Rectal smooth muscle tissue (tissue), 1 donor: ENCODE results near the gene LITAFD.

ENCODE experiments used
- H3K27ac ChIP-seq: one replicate; pipeline ENCODE4 v1.7.0; 2013; ENCODE audit warnings: low read depth, low read length, inconsistent platforms
- H3K27me3 ChIP-seq: one replicate; pipeline ENCODE4 v1.7.0; 2013; ENCODE audit warnings: low read length; ENCODE audit not compliant: control insufficient read depth, insufficient read depth
- H3K36me3 ChIP-seq: one replicate; pipeline ENCODE4 v1.7.0; 2013; ENCODE audit warnings: low read length; ENCODE audit not compliant: control insufficient read depth, insufficient read depth
- H3K4me1 ChIP-seq: one replicate; pipeline ENCODE4 v1.7.0; 2013; ENCODE audit warnings: low read length; ENCODE audit not compliant: control insufficient read depth, insufficient read depth
- H3K4me3 ChIP-seq: one replicate; pipeline ENCODE4 v1.7.0; 2013; ENCODE audit warnings: low read length
- H3K9ac ChIP-seq: one replicate; pipeline ENCODE4 v1.7.0; 2013; ENCODE audit warnings: low read length

The LITAFD gene

GRCh38 chr16:8894736-8895334 is 12.7 kb downstream of the LITAFD start:
- Histone ChIP-seq H3K4me1 (no peaks in the 10 kb centered on the region), H3K27me3 (no peaks in the 10 kb centered on the region), H3K36me3 (peaks cover 58% of the 10 kb centered on the region), H3K9ac (no peak overlapping the region), H3K27ac (no peak overlapping the region), H3K4me3 (no peak overlapping the region)

DNA sequence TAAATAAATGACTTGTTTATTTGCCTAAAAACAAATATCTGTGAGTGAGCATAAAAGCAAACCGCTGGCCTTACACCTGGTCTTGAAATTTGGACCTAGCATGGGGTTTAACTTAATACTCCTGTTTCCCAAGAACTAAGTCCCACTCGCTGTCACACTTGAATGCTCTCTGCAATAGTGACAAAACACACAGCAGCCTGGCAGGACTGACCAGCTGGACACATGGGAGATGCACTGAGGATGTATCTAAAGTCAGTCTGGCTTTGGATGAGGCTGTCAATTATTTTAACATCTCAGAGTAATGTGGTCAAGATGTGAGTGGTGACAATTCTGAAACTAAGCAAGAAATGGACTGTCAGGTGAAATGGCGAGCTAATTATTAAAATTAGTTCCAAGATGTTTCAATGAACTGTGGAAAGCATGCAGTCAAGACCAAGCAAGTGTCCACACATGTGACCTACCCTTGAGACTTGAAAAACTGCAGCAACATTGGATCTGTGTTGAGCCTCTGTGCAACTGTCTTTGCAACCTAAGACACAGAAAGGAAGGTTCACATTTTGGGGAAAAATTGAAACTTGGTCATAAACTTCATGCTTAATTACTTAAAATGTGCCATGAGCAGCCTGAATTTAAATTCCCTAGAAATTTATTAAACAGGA is 16.6 kb downstream of the LITAFD start:
- Histone ChIP-seq H3K27me3 (no peaks in the 10 kb centered on the region), H3K27ac (no peak overlapping the region), H3K9ac (no peak overlapping the region), H3K36me3 (peaks cover 72% of the 10 kb centered on the region), H3K4me1 (no peaks in the 10 kb centered on the region), H3K4me3 (no peak overlapping the region)

GRCh38 chr16:8899709-8900317 is 17.7 kb downstream of the LITAFD start:
- H3K27ac ChIP-seq, result no peak overlapping the region
- no peaks in the 10 kb centered on the region for H3K4me1 ChIP-seq
- H3K4me3 ChIP-seq, result no peak overlapping the region
- H3K27me3 ChIP-seq, result no peaks in the 10 kb centered on the region
- peaks cover 69% of the 10 kb centered on the region for H3K36me3 ChIP-seq
- no peak overlapping the region for H3K9ac ChIP-seq

DNA sequence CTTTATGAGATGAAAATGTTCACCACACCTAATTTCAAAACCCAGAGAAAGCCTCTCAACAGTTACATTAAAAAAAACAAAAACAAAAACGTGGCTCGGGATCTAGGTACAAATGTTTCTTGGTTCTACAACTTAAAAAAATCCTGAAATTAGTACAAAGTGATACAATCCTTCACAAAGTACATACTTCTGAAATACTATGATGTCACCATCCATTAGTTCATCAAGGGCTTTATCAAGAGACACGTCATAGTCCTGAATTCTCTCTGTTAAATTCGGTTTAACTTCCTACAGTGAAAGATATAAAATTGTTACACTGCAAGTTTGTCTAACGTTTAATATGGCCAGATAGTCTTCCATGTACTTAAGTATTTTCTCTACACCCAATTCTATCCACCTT is 18.2 kb downstream of the LITAFD start:
- Histone ChIP-seq H3K4me1 (no peaks in the 10 kb centered on the region), H3K27ac (no peak overlapping the region), H3K27me3 (no peaks in the 10 kb centered on the region)

GRCh38 chr16:8901320-8901861 is 19.2 kb downstream of the LITAFD start:
- Histone ChIP-seq H3K4me1 (no peaks in the 10 kb centered on the region), H3K27ac (no peak overlapping the region), H3K27me3 (no peaks in the 10 kb centered on the region), H3K4me3 (no peak overlapping the region), H3K9ac (no peak overlapping the region), H3K36me3 (peaks cover 66% of the 10 kb centered on the region)

More for the DNA sequence above, 18.2 kb downstream of the LITAFD start:
- Histone ChIP-seq H3K9ac (no peak overlapping the region), H3K4me3 (no peak overlapping the region), H3K36me3 (peaks cover 67% of the 10 kb centered on the region)

DNA sequence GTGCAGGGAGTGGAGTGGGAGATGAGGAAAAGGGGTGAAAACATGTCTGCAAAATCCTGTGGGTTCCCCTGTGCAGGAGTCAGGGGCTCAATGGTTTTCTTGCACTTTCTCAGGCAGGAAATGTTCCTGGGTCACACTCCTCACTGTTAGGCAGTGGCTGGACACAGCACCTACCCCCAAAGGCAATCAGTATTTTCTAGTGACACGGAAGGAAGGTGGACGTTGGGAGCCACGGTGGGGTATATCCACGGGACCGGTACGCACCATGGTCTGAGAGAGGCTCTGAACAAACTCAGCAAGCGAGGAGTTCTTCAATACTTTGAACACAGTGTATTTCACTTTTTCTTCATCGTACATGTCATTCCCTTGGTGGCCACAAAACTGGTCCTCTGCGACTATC is 20.9 kb downstream of the LITAFD start:
- H3K4me3 ChIP-seq, result no peak overlapping the region
- H3K27ac ChIP-seq, result no peak overlapping the region
- H3K4me1 ChIP-seq, result no peaks in the 10 kb centered on the region
- H3K9ac ChIP-seq, result no peak overlapping the region
- H3K27me3 ChIP-seq, result no peaks in the 10 kb centered on the region
- H3K36me3 ChIP-seq, result peaks cover 58% of the 10 kb centered on the region

GRCh38 chr16:8904018-8904430 is 21.9 kb downstream of the LITAFD start:
- Histone ChIP-seq H3K36me3 (peaks cover 54% of the 10 kb centered on the region), H3K4me3 (no peak overlapping the region), H3K27ac (no peak overlapping the region), H3K27me3 (no peaks in the 10 kb centered on the region), H3K9ac (no peak overlapping the region), H3K4me1 (no peaks in the 10 kb centered on the region)

DNA sequence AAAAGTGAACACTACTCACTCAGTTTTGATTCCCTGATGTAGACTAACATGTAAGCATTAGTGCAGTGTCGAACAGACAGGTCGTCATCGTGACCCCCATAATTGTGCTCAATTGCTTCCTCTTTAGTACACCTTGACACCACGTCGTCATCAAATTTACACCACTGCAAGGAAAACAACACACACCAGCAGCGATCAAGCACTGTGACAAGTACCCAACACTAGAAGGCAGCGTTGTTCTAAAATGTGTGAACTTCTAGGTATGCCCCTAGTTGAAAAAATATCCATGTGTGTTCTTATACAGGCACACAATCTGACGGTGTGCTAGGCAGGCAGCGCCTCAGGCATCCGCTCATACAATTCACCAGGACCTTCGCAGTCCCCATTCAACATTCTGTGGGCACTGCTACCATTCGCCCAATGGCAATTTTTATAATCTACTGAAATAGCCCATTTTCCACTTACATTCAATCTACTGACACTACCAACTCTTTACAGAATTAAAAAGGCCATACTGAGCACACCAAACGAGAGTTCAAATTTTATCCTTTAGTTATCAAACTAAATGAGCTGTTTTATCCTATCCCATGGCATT is 23.1 kb downstream of the LITAFD start:
- no peaks in the 10 kb centered on the region for H3K27me3 ChIP-seq
- no peak overlapping the region for H3K27ac ChIP-seq
- H3K9ac ChIP-seq, result no peak overlapping the region
- H3K4me1 ChIP-seq, result no peaks in the 10 kb centered on the region
- no peak overlapping the region for H3K4me3 ChIP-seq
- H3K36me3 ChIP-seq, result peaks cover 51% of the 10 kb centered on the region

GRCh38 chr16:8905795-8906591 is 23.8 kb downstream of the LITAFD start:
- Histone ChIP-seq H3K9ac (no peak overlapping the region), H3K4me3 (no peak overlapping the region), H3K27me3 (no peaks in the 10 kb centered on the region), H3K4me1 (no peaks in the 10 kb centered on the region), H3K27ac (no peak overlapping the region), H3K36me3 (peaks cover 50% of the 10 kb centered on the region)

- H3K36me3 ChIP-seq, result peaks cover 49% of the 10 kb centered on the region
- H3K4me3 ChIP-seq, result no peak overlapping the region
- H3K27me3 ChIP-seq, result no peaks in the 10 kb centered on the region
- no peak overlapping the region for H3K27ac ChIP-seq
- no peaks in the 10 kb centered on the region for H3K4me1 ChIP-seq
- H3K9ac ChIP-seq, result no peak overlapping the region
Measured at GRCh38 chr16:8907096-8907495, 24.9 kb downstream of the LITAFD start.

DNA sequence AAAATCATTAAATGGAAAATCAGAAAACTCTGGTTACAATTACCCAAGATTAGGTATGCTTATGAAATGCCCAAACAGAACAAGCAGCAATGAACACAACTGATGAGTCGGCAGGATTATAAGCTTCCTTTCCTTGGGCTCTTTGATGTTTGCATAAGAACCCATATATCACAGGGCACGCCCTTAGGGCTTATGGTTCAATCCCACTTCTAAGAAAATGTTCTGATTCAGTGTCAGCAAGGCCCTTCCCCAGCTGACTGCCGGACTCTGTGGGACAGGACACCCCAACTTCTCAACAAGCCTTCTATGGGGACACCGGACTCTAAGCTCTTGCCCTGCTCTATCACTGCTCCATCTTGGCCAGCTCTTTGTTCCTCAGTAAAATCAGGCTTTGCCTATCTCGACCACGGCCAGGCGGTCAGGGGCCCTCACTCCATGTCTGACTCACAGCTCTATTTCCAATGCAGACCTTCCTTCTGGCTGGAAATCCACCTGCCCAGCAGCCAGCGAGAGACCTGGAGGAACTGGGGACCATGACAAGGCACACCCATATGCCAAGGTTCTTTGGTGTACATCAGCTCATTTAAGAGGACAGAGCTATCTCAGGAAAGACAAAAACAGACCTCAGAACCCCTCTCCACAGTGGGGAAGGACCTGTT is 26.8 kb downstream of the LITAFD start:
- Histone ChIP-seq H3K4me1 (no peaks in the 10 kb centered on the region), H3K27ac (no peak overlapping the region), H3K27me3 (no peaks in the 10 kb centered on the region), H3K36me3 (peaks cover 37% of the 10 kb centered on the region), H3K4me3 (no peak overlapping the region), H3K9ac (no peak overlapping the region)
